GM12878 (cell line): Measurements from ENCODE around the gene MTIF3. TPM values are rescaled to one million over a fixed set of nuclear protein-coding genes. Genes with fewer than 3 reads are reported as not detected.

Experiments used
- ATAC-seq: fragments of 200-7000 bp; cut with Tn5 transposase; 3 replicates; pipeline ENCODE4 v1.9.1; 2020; ENCODE audit warnings: mild to moderate bottlenecking, moderate library complexity
- BruUV-seq: library from RNA; stranded (reverse); fragments of 400-500 nt; replicated peaks from 2 replicates; lab custom pipeline; 2021; lab: Mats Ljungman, UMichigan
- CTCF ChIA-PET: fragments of 300-600 bp; sonication (Branson Sonifier 250); formaldehyde crosslinking; extraction: SDS; loops from one replicate; lab custom pipeline; 2021; ENCODE audit warnings: inconsistent platforms; lab: Yijun Ruan, JAX
- POLR2A ChIA-PET: fragments of 350-600 bp; formaldehyde crosslinking; extraction: SDS; loops from one replicate; lab custom pipeline; 2021; ENCODE audit warnings: inconsistent platforms; lab: Charles Lee
- RAD21 ChIA-PET: fragments of 300-600 bp; sonication (Branson Sonifier 250); formaldehyde crosslinking; loops from one replicate; lab custom pipeline; 2023; ENCODE audit warnings: antibody characterized with exemption; ENCODE audit not compliant: unreplicated experiment; lab: Charles Lee
- SMC1A ChIA-PET: fragments of 300-600 bp; sonication (Branson Sonifier 250); formaldehyde crosslinking; loops from one replicate; lab custom pipeline; 2023; ENCODE audit not compliant: unreplicated experiment, uncharacterized antibody; lab: Charles Lee
- DNase-seq: peaks from one replicate; pipeline ENCODE4 v3.0.0-alpha.2; 2011; ENCODE audit warnings: low read depth, low spot score
- FAIRE-seq: peaks from 3 replicates; lab custom pipeline; 2011; peaks lifted over from hg19 to GRCh38; lab: Jason Lieb, UNC
- H2AFZ ChIP-seq: 2 replicates; pipeline ENCODE4 v1.6.0; 2011; ENCODE audit warnings: low read depth, low read length, control low read depth; ENCODE audit not compliant: control insufficient read depth
- H3K27ac ChIP-seq: 2 replicates; pipeline ENCODE4 v1.5.1; 2011; ENCODE audit warnings: control low read depth; ENCODE audit not compliant: control insufficient read depth, insufficient read depth
- H3K27me3 ChIP-seq, 2 experiments: replicated peaks in 1 of 2; 2 replicates each; pipeline versions ENCODE4 v1.6.0 to v1.6.1; 2011; ENCODE audit warnings: low read length in 1 of 2; ENCODE audit not compliant: control insufficient read depth in 2 of 2, insufficient read depth in 2 of 2
- H3K36me3 ChIP-seq, 2 experiments: 2 replicates each; pipeline ENCODE4 v1.5.1; 2011; ENCODE audit warnings: low read length in 1 of 2; ENCODE audit not compliant: control insufficient read depth in 2 of 2, insufficient read depth in 2 of 2
- H3K4me1 ChIP-seq: 2 replicates; pipeline ENCODE4 v1.6.1; 2011; ENCODE audit warnings: mild to moderate bottlenecking, low read length, moderate library complexity, mixed read lengths; ENCODE audit not compliant: control insufficient read depth, insufficient read depth
- H3K4me2 ChIP-seq: 2 replicates; pipeline ENCODE4 v1.6.0; 2011; ENCODE audit warnings: control low read depth; ENCODE audit not compliant: control insufficient read depth, insufficient read depth
- H3K4me3 ChIP-seq: fragments of 200-600 bp; sonication (generic); 2 replicates; pipeline ENCODE4 v1.5.1; 2016
- H3K79me2 ChIP-seq: 2 replicates; pipeline ENCODE4 v1.6.0; 2011; ENCODE audit warnings: low read length; ENCODE audit not compliant: control insufficient read depth, insufficient read depth
- H3K9ac ChIP-seq: 2 replicates; pipeline ENCODE4 v1.8.0; 2011; ENCODE audit warnings: low read length, control low read depth, mixed read lengths; ENCODE audit not compliant: control insufficient read depth, insufficient read depth
- H3K9me3 ChIP-seq: replicated peaks from 3 replicates; pipeline ENCODE4 v1.5.1; 2011; ENCODE audit warnings: mild to moderate bottlenecking, low read length; ENCODE audit not compliant: control insufficient read depth, insufficient read depth
- H4K20me1 ChIP-seq: 2 replicates; pipeline ENCODE4 v1.6.0; 2011; ENCODE audit not compliant: control insufficient read depth, insufficient read depth
- ASH2L ChIP-seq: fragments of 300-600, 200-600 bp; sonication (generic); IDR thresholded peaks from 2 replicates; pipeline ENCODE4 v1.6.1; 2017; ENCODE audit warnings: low read depth, mild to moderate bottlenecking, borderline replicate concordance
- DPF2 ChIP-seq: fragments of 450-650 bp; IDR thresholded peaks from 2 replicates; pipeline ENCODE4 v1.6.1; 2017; ENCODE audit warnings: mild to moderate bottlenecking
- EP300 ChIP-seq, 2 experiments: fragments of 150-350 bp in 1 of 2; IDR thresholded peaks; 2 replicates each; pipeline ENCODE4 v1.6.1; 2011 to 2012; ENCODE audit warnings: low read depth in 2 of 2, low read length in 2 of 2, borderline replicate concordance in 1 of 2, improper control_type of control experiment in 1 of 2, inconsistent platforms in 1 of 2; ENCODE audit not compliant: control insufficient read depth in 1 of 2
- ETV6 ChIP-seq, 2 experiments: fragments of 450-650 bp in 1 of 2; IDR thresholded peaks in 1 of 2; conservative IDR thresholded peaks in 1 of 2; 2 replicates each; pipeline ENCODE4 v1.6.1; 2014; ENCODE audit warnings: antibody characterized with exemption in 1 of 2, borderline replicate concordance in 1 of 2, low read depth in 1 of 2, mild to moderate bottlenecking in 1 of 2, moderate library complexity in 1 of 2
- FOS ChIP-seq: IDR thresholded peaks from 3 replicates; pipeline ENCODE4 v1.6.1; 2011; ENCODE audit warnings: borderline replicate concordance; ENCODE audit not compliant: insufficient read length; ENCODE audit errors: extremely low read depth
- MTA2 ChIP-seq: fragments of 450-650 bp; IDR thresholded peaks from 2 replicates; pipeline ENCODE4 v1.6.1; 2016; ENCODE audit warnings: low read depth, mild to moderate bottlenecking, moderate library complexity
- MTA3 ChIP-seq: IDR thresholded peaks from 2 replicates; pipeline ENCODE4 v1.6.1; 2012; ENCODE audit warnings: low read length, inconsistent platforms, borderline replicate concordance
- PAX5 ChIP-seq: IDR thresholded peaks from 2 replicates; pipeline ENCODE4 v1.6.1; 2011; ENCODE audit warnings: low read depth, low read length, borderline replicate concordance
- TARDBP ChIP-seq: IDR thresholded peaks from 2 replicates; pipeline ENCODE4 v1.6.1; 2016; ENCODE audit warnings: borderline replicate concordance
- WRNIP1 ChIP-seq: IDR thresholded peaks from 2 replicates; pipeline ENCODE4 v1.6.1; 2011; ENCODE audit warnings: low read depth, low read length, improper control_type of control experiment, borderline replicate concordance
- ZNF24 ChIP-seq: fragments of 450-650 bp; IDR thresholded peaks from 2 replicates; pipeline ENCODE4 v1.6.1; 2017; ENCODE audit warnings: antibody characterized with exemption, mild to moderate bottlenecking
- WGBS: methylation state at CpG from one replicate; pipeline ENCODE4 v1.1.6; 2016; ENCODE audit warnings: low lambda C conversion rate; ENCODE audit not compliant: insufficient replicate concordance, insufficient coverage; ENCODE audit errors: missing lambda C conversion rate; 5-methylcytosine and 5-hydroxymethylcytosine counted together
- in situ Hi-C: fragments of 300-500 bp; cut with MboI; formaldehyde crosslinking; loops from 9 replicates; pipeline ENCODE4 v1.14.3; 2018; ENCODE audit warnings: mixed read lengths
- intact Hi-C: fragments of 100-400 bp; cut with micrococcal nuclease; formaldehyde crosslinking; loops from one replicate; pipeline ENCODE4 v1.14.2; 2022; ENCODE audit not compliant: unreplicated experiment
- polyA plus RNA-seq, 11 experiments: library from polyadenylated mRNA; depleted of rRNA in 4 of 11; unstranded in 6 of 11; stranded (reverse) in 5 of 11; fragments of >200 nt; fragmentation: Nextera tagmentation in 4 of 11; fragmentation: Illumina TruSeq in 1 of 11; extraction: Ambion mirVana in 4 of 11; extraction: Trizol in 1 of 11; gene quantifications; 1 replicate in 1 of 11; 2 replicates in 10 of 11; pipeline versions ENCODE4 v1.2.1 to v1.2.3, GENCODE V29; 2011 to 2016; ENCODE audit warnings: inconsistent platforms in 2 of 11, missing spikeins in 2 of 11, low read depth in 1 of 11
- total RNA-seq, 4 experiments: library from RNA; depleted of rRNA in 3 of 4; stranded (reverse); fragments of >200 nt in 3 of 4; fragmentation: Illumina TruSeq in 1 of 4; extraction: Trizol in 1 of 4; gene quantifications; 2 replicates each; pipeline versions ENCODE4 v1.2.1 to v1.2.3, GENCODE V29; 2013 to 2021

MTIF3 gene
- total and polyA plus RNA-seq, 10 of the 15 experiments (the other 5 are each of a cell fraction or from before 2014, with no cell fraction given), result 22.4 to 73.9 (median 49.7) TPM

GRCh38 chr13:27411341-27411740 is 39.0 kb downstream of the MTIF3 start:
- Histone ChIP-seq H3K27ac (no peak overlapping the region), H3K27me3 (peaks cover 0 to 2% of the 10 kb centered on the region in 2 experiments; a peak in 3 of 4 replicates), H3K9me3 (no peaks in the 10 kb centered on the region), H3K36me3 (no peaks in the 10 kb centered on the region), H3K9ac (no peak overlapping the region), H3K79me2 (no peaks in the 10 kb centered on the region), H3K4me2 (no peak overlapping the region), H3K4me1 (no peaks in the 10 kb centered on the region), H4K20me1 (no peaks in the 10 kb centered on the region), H3K4me3 (no peak overlapping the region), H2AFZ (no peak overlapping the region)
- TF ChIP-seq FOS (no peak), ASH2L (no peak), DPF2 (no peak), ETV6 (conservative IDR thresholded peaks at IDR 0.05 in 1 of 2, IDR thresholded peaks at IDR 0.05 in 1 of 2; ENCODE audit: borderline replicate concordance in 1 of 2, low read depth in 1 of 2) (no peak), MTA3 (no peak), WRNIP1 (no peak), PAX5 (no peak), MTA2 (no peak), ZNF24 (no peak), EP300 (IDR thresholded peaks at IDR 0.05; ENCODE audit: borderline replicate concordance in 1 of 2, control insufficient read depth in 1 of 2, low read depth in 2 of 2, low read length in 2 of 2) (no peak), TARDBP (no peak)
- ATAC-seq (no peak), FAIRE-seq (no peak), DNase-seq (no peak)
- POLR2A ChIA-PET, result no interaction called here
- WGBS, result 47% methylated on average over 3 of the region's 3 CpGs
- RAD21 ChIA-PET, result no interaction called here
- in situ Hi-C loops, result no loop called here
- SMC1A ChIA-PET, result interaction anchor here (1.1 kb wide), 1 partner anchor 415 kb away, joined by 4 read pairs; no protein-coding TSS in a partner anchor
- intact Hi-C loops, result no loop called here
- no TSS peak for BruUV-seq
- CTCF ChIA-PET, result no interaction called here
